Measurements from ENCODE around the gene PBX4. TPM values are rescaled to one million over a fixed set of nuclear protein-coding genes. Genes with fewer than 3 reads are reported as not detected.

Gene PBX4
- total and polyA plus RNA-seq, 2 experiments from 2014 or later = 2.6 to 4.1 TPM

GRCh38 chr19:19624032-19624570 is 5.6 kb upstream of the PBX4 start:
- 0 out of 2 replicates have a peak, but pooled peaks cover 4% of the 10 kb centered on the region for H3F3A ChIP-seq (replicated peaks; ENCODE audit: low read depth)
- TF ChIP-seq, protein P1, sequence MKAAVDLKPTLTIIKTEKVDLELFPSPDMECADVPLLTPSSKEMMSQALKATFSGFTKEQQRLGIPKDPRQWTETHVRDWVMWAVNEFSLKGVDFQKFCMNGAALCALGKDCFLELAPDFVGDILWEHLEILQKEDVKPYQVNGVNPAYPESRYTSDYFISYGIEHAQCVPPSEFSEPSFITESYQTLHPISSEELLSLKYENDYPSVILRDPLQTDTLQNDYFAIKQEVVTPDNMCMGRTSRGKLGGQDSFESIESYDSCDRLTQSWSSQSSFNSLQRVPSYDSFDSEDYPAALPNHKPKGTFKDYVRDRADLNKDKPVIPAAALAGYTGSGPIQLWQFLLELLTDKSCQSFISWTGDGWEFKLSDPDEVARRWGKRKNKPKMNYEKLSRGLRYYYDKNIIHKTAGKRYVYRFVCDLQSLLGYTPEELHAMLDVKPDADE (IDR thresholded peaks at IDR 0.05) = no peak
- no peak for TF ChIP-seq EZH2phosphoT487 (IDR thresholded peaks at IDR 0.05; ENCODE audit: unreplicated experiment)
- no peak for TF ChIP-seq ZNF114 (CRISPR knock-in tag; IDR thresholded peaks at IDR 0.05)
- TF ChIP-seq EZH2 (IDR thresholded peaks at IDR 0.05; ENCODE audit: low read depth, unreplicated experiment) = no peak
- TF ChIP-seq JUNB (IDR thresholded peaks at IDR 0.05; ENCODE audit: unreplicated experiment) = no peak
- no peak for TF ChIP-seq STAT1 (IDR thresholded peaks at IDR 0.05; ENCODE audit: unreplicated experiment)
- TF ChIP-seq POLR2AphosphoS5 (IDR thresholded peaks at IDR 0.05; ENCODE audit: low read depth) = no peak
- TF ChIP-seq ZNF462 (CRISPR knock-in tag; IDR thresholded peaks at IDR 0.05) = no peak
- no peak for TF ChIP-seq REST (IDR thresholded peaks at IDR 0.05; ENCODE audit: unreplicated experiment)
- TF ChIP-seq NANOG (IDR thresholded peaks at IDR 0.05; ENCODE audit: borderline replicate concordance) = no peak
- TF ChIP-seq CTCF (conservative IDR thresholded peaks at IDR 0.05; ENCODE audit: low read depth in 2 of 2) = no peak
- no peak for TF ChIP-seq ZNF331 (CRISPR knock-in tag; IDR thresholded peaks at IDR 0.05; ENCODE audit: low read depth)
- no peak for TF ChIP-seq CREB1 (CRISPR knock-in tag; IDR thresholded peaks at IDR 0.05; ENCODE audit: low read depth)
- peaks cover 22% of the 10 kb centered on the region for H3K27me3 Mint-ChIP-seq (ENCODE audit: insufficient read depth, low read depth, poor library complexity)
- ATAC-seq (no peak), DNase-seq (ENCODE audit: low spot score) (no peak)
- 0 out of 2 replicates have a peak, but pooled peaks cover 4% of the 10 kb centered on the region for H4K20me1 ChIP-seq (replicated peaks; ENCODE audit: insufficient read depth)
- H2AFZ ChIP-seq = no peak overlapping the region
- H3K79me2 ChIP-seq (replicated peaks; ENCODE audit: insufficient read depth) = peaks cover 21% of the 10 kb centered on the region
- H3K4me2 ChIP-seq = no peak overlapping the region
- H3K9me2 ChIP-seq (ENCODE audit: insufficient read depth) = no peaks in the 10 kb centered on the region
- H3K4me3 ChIP-seq = no peak overlapping the region
- no peak overlapping the region for H3K27ac ChIP-seq (ENCODE audit: low read depth)
- H3K36me3 Mint-ChIP-seq (ENCODE audit: low read depth) = peaks cover 33% of the 10 kb centered on the region
- no peaks in the 10 kb centered on the region; the same call in 2 of the 3 replicates for H3K9me3 Mint-ChIP-seq
- H3K36me3 ChIP-seq (ENCODE audit: insufficient read depth) = 0 out of 2 replicates have a peak, but pooled peaks cover 4% of the 10 kb centered on the region
- no peaks in the 10 kb centered on the region for H3K27me3 ChIP-seq (ENCODE audit: insufficient read depth)
- peaks cover 3% of the 10 kb centered on the region for H3K4me1 ChIP-seq (ENCODE audit: insufficient read depth)
- no peak overlapping the region for H3K4me3 Mint-ChIP-seq
- H3K4me1 Mint-ChIP-seq = peaks cover 20% of the 10 kb centered on the region
- H3K27ac Mint-ChIP-seq = no peak overlapping the region

All from GM23338 (cell line).